Neural progenitor cell (in vitro differentiated cells): ENCODE measurements around the gene KCNIP2.
A peak's percentile ranks its signal among the peaks of the same experiment; 100 is the strongest.

Source experiments
- EZH2 ChIP-seq: fragments of 200-600 bp; sonication (generic); IDR thresholded peaks from 2 replicates; pipeline ENCODE4 v1.6.1; 2017; ENCODE audit warnings: antibody characterized with exemption, mild to moderate bottlenecking, moderate library complexity
- TF ChIP-seq, protein P1 (sequence below): fragments of 200-600 bp; sonication (generic); IDR thresholded peaks from 2 replicates; pipeline ENCODE4 v1.5.1; 2017; ENCODE audit warnings: antibody characterized with exemption, mild to moderate bottlenecking

DNA sequence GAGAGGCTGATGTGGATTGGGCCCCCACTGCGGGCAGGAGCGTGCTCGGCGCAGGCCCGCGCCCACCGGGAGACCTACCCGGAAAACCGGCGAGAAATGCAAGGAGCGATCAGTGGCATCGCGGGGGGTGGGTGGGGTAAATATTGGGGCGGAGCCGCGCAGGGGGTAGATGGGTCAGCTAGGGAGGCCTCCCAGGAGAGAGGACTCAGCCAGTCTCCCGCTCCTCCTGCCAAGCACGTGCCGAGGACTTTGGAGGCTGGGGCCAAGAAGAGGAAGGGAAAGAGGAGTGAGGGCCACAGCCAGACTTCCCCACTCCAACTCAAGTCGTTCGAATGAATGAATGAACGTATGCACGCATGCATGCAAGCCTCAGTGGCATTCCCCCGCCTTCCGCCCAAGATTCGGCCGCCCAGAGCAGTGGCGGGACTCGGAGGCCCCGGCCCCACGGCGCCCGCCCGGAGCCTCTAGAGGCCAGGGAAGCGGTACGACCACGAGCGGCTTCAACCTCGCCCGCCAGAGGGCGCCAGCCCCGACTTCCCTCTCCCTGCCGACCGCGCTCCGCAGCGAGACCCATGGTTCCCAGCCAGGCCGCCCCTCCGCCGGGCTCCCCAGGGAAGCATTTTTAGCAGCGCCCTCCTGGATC is 63.9 kb downstream of the KCNIP2 start:
- TF ChIP-seq, protein P1, sequence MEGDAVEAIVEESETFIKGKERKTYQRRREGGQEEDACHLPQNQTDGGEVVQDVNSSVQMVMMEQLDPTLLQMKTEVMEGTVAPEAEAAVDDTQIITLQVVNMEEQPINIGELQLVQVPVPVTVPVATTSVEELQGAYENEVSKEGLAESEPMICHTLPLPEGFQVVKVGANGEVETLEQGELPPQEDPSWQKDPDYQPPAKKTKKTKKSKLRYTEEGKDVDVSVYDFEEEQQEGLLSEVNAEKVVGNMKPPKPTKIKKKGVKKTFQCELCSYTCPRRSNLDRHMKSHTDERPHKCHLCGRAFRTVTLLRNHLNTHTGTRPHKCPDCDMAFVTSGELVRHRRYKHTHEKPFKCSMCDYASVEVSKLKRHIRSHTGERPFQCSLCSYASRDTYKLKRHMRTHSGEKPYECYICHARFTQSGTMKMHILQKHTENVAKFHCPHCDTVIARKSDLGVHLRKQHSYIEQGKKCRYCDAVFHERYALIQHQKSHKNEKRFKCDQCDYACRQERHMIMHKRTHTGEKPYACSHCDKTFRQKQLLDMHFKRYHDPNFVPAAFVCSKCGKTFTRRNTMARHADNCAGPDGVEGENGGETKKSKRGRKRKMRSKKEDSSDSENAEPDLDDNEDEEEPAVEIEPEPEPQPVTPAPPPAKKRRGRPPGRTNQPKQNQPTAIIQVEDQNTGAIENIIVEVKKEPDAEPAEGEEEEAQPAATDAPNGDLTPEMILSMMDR = peak; percentile 78
- no peak for TF ChIP-seq EZH2
